Midbrain (tissue), 1 donor: ENCODE measurements around the gene AKR1C1.
"Not testable (repeated sequence)": the region's sequence is repeated elsewhere in the genome, so short reads cannot be mapped to it uniquely, and the experiment has no call there.

Experiments
- DNase-seq: peaks from one replicate; lab custom pipeline; 2025; lab: John Stamatoyannopoulos, UW

The AKR1C1 gene

GRCh38 chr10:5018134-5018533 lies 54.9 kb downstream of the AKR1C1 start:
- DNase-seq: no peak

GRCh38 chr10:5018671-5019277 lies 55.6 kb downstream of the AKR1C1 start:
- not testable (repeated sequence) for DNase-seq

GRCh38 chr10:5019770-5020612 lies 56.8 kb downstream of the AKR1C1 start:
- DNase-seq: not testable (repeated sequence)

GRCh38 chr10:5021624-5022290 lies 58.5 kb downstream of the AKR1C1 start:
- not testable (repeated sequence) for DNase-seq

GRCh38 chr10:5023177-5023805 lies 60.1 kb downstream of the AKR1C1 start:
- no peak for DNase-seq

GRCh38 chr10:5025461-5025881 lies 62.3 kb downstream of the AKR1C1 start:
- not testable (repeated sequence) for DNase-seq

- no peak for DNase-seq
These were observed 67.8 kb downstream of the AKR1C1 start for GRCh38 chr10:5030989-5031388.

GRCh38 chr10:5031588-5031987 lies 68.4 kb downstream of the AKR1C1 start:
- not testable (repeated sequence) for DNase-seq

- DNase-seq: not testable (repeated sequence)
These were observed 69.2 kb downstream of the AKR1C1 start for GRCh38 chr10:5032444-5032843.
